Mesenchymal stem cell (in vitro differentiated cells and primary cell): Measurements from ENCODE around the gene PLAC9.

Source experiments
- DNase-seq: peaks from one replicate; pipeline ENCODE4 v3.0.0-alpha.2; 2013
- H2AFZ ChIP-seq: one replicate; pipeline ENCODE4 v1.6.1; 2013; ENCODE audit warnings: low read depth, mild to moderate bottlenecking, control low read depth, inconsistent platforms, low read length, moderate library complexity
- H2AK5ac ChIP-seq: 2 replicates; pipeline ENCODE4 v1.6.1; 2013; ENCODE audit warnings: low read length, moderate library complexity, mild to moderate bottlenecking, inconsistent platforms; ENCODE audit not compliant: severe bottlenecking
- H2BK120ac ChIP-seq: one replicate; pipeline ENCODE4 v1.6.1; 2013; ENCODE audit warnings: low read depth, mild to moderate bottlenecking, inconsistent platforms, low read length, moderate library complexity
- H2BK12ac ChIP-seq, 2 experiments: one replicate each; pipeline ENCODE4 v1.6.1; 2013; ENCODE audit warnings: inconsistent platforms in 2 of 2, low read length in 2 of 2, mild to moderate bottlenecking in 2 of 2, moderate library complexity in 2 of 2, control low read depth in 1 of 2
- H2BK15ac ChIP-seq: one replicate; pipeline ENCODE4 v1.6.1; 2013; ENCODE audit warnings: mild to moderate bottlenecking, low read depth, inconsistent platforms; ENCODE audit not compliant: poor library complexity, severe bottlenecking
- H2BK5ac ChIP-seq: 2 replicates; pipeline ENCODE4 v1.6.1; 2013; ENCODE audit warnings: low read depth, mild to moderate bottlenecking, low read length, control low read depth, inconsistent platforms; ENCODE audit not compliant: poor library complexity, severe bottlenecking
- H3K14ac ChIP-seq, 2 experiments: one replicate each; pipeline ENCODE4 v1.6.1; 2013; ENCODE audit warnings: inconsistent platforms in 2 of 2, low read length in 2 of 2, control low read depth in 1 of 2, mild to moderate bottlenecking in 1 of 2, moderate library complexity in 1 of 2
- H3K18ac ChIP-seq, 2 experiments: one replicate each; pipeline ENCODE4 v1.6.1; 2013; ENCODE audit warnings: inconsistent platforms in 2 of 2, low read length in 2 of 2, control low read depth in 1 of 2, low read depth in 1 of 2, mild to moderate bottlenecking in 1 of 2
- H3K23ac ChIP-seq, 2 experiments: one replicate each; pipeline ENCODE4 v1.6.1; 2013; ENCODE audit warnings: inconsistent platforms in 2 of 2, low read length in 2 of 2, mild to moderate bottlenecking in 2 of 2, moderate library complexity in 2 of 2, control low read depth in 1 of 2
- H3K27ac ChIP-seq: 2 replicates; pipeline ENCODE4 v1.5.1; 2013; ENCODE audit warnings: mild to moderate bottlenecking, moderate library complexity, low read length, control low read depth, inconsistent platforms; ENCODE audit not compliant: poor library complexity, severe bottlenecking
- H3K27me3 ChIP-seq, 2 experiments: 2 replicates each; pipeline versions ENCODE4 v1.6.1 to v1.7.0; 2013; ENCODE audit warnings: low read length in 2 of 2, mild to moderate bottlenecking in 2 of 2, moderate library complexity in 2 of 2, control low read depth in 1 of 2, inconsistent platforms in 1 of 2; ENCODE audit not compliant: control insufficient read depth in 1 of 2, insufficient read depth in 1 of 2
- H3K36me3 ChIP-seq, 2 experiments: 2 replicates each; pipeline versions ENCODE4 v1.6.1 to v1.7.0; 2013; ENCODE audit warnings: low read length in 2 of 2, control low read depth in 1 of 2, inconsistent platforms in 1 of 2, low read depth in 1 of 2, mild to moderate bottlenecking in 1 of 2; ENCODE audit not compliant: insufficient read depth in 2 of 2, control insufficient read depth in 1 of 2
- H3K4ac ChIP-seq, 2 experiments: one replicate each; pipeline ENCODE4 v1.6.1; 2013; ENCODE audit warnings: inconsistent platforms in 2 of 2, low read length in 2 of 2, mild to moderate bottlenecking in 2 of 2, moderate library complexity in 2 of 2, control low read depth in 1 of 2, low read depth in 1 of 2
- H3K4me1 ChIP-seq: 2 replicates; pipeline ENCODE4 v1.6.1; 2013; ENCODE audit warnings: low read depth, low read length, control low read depth; ENCODE audit not compliant: control insufficient read depth, insufficient read depth
- H3K4me2 ChIP-seq: 2 replicates; pipeline ENCODE4 v1.6.1; 2013; ENCODE audit warnings: low read length, mild to moderate bottlenecking, inconsistent platforms; ENCODE audit not compliant: poor library complexity, severe bottlenecking
- H3K4me3 ChIP-seq, 2 experiments: 2 replicates each; pipeline versions ENCODE4 v1.5.1 to v1.7.0; 2013; ENCODE audit warnings: low read length in 2 of 2, mild to moderate bottlenecking in 2 of 2, control low read depth in 1 of 2, low read depth in 1 of 2; ENCODE audit not compliant: insufficient read depth in 1 of 2
- H3K79me1 ChIP-seq: replicated peaks from 2 replicates; pipeline ENCODE4 v1.6.1; 2013; ENCODE audit warnings: mild to moderate bottlenecking, control low read depth, low read length, inconsistent platforms; ENCODE audit not compliant: poor library complexity, severe bottlenecking
- H3K9ac ChIP-seq: 2 replicates; pipeline ENCODE4 v1.7.0; 2013; ENCODE audit warnings: mild to moderate bottlenecking, low read length, moderate library complexity
- H3K9me3 ChIP-seq: 2 replicates; pipeline ENCODE4 v1.7.0; 2013; ENCODE audit warnings: mild to moderate bottlenecking, low read length; ENCODE audit not compliant: control insufficient read depth
- H4K8ac ChIP-seq: one replicate; pipeline ENCODE4 v1.6.1; 2013; ENCODE audit warnings: inconsistent platforms, mild to moderate bottlenecking, low read length, moderate library complexity
- H4K91ac ChIP-seq: one replicate; pipeline ENCODE4 v1.6.1; 2013; ENCODE audit warnings: mild to moderate bottlenecking, low read length, inconsistent platforms
- WGBS: methylation state at CpG from one replicate; pipeline ENCODE4 v1.1.7; 2013; ENCODE audit warnings: mixed read lengths; 5-methylcytosine and 5-hydroxymethylcytosine counted together

PLAC9 gene

DNA sequence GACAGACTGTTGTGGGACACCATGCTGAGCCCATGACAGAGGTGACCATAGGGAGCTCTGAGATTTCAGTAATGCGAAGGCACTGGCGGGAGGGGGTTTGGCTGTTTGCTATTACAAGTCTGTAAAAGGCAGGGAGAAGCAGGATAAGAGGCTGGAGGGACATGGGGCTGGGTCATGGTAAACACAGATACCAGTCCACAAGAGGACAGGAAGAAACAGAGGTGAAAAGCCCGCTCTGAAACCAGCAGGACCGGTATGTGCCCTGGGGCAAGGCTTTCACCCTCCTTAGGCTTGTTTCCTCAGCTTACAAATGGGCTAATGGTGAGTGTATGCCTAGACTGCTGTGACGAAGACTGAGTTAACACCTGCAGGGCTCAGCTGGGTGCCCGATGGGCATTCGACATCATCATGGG is 38.7 kb downstream of the PLAC9 start:
- Histone ChIP-seq H3K9me3 (no peaks in the 10 kb centered on the region), H2BK15ac (no peak overlapping the region), H3K4me2 (no peak overlapping the region), H3K18ac (no peak overlapping the region), H3K23ac (no peak overlapping the region), H3K4me3 (no peak overlapping the region), H2AK5ac (no peak overlapping the region), H3K4ac (no peak overlapping the region), H3K4me1 (peaks cover 29% of the 10 kb centered on the region), H3K9ac (no peak overlapping the region), H3K27ac (no peak overlapping the region), H2BK120ac (no peak overlapping the region), H3K36me3 (peaks cover 72 to 76% of the 10 kb centered on the region in 2 experiments), H3K27me3 (no peaks in the 10 kb centered on the region), H3K79me1 (peaks cover 59% of the 10 kb centered on the region), H4K91ac (no peak overlapping the region), H2BK5ac (no peak overlapping the region), H4K8ac (no peak overlapping the region), H2AFZ (no peak overlapping the region), H2BK12ac (no peak overlapping the region), H3K14ac (no peak overlapping the region)
- no peak for DNase-seq
- 94% methylated on average over 7 of the region's 7 CpGs for WGBS

- Histone ChIP-seq H3K4ac (no peak overlapping the region), H2AFZ (no peak overlapping the region), H3K4me1 (peaks cover 29% of the 10 kb centered on the region), H3K18ac (peak overlapping the region in 1 of 2 experiments; percentile 37), H3K23ac (no peak overlapping the region), H3K27me3 (no peaks in the 10 kb centered on the region), H3K9me3 (no peaks in the 10 kb centered on the region), H4K91ac (no peak overlapping the region), H3K36me3 (peaks cover 57 to 62% of the 10 kb centered on the region in 2 experiments), H2BK12ac (no peak overlapping the region), H3K4me3 (no peak overlapping the region), H3K9ac (peak overlapping the region; percentile 29), H2BK120ac (no peak overlapping the region), H3K14ac (peak overlapping the region in 1 of 2 experiments; percentile 18), H3K79me1 (peaks cover 54% of the 10 kb centered on the region), H2BK5ac (no peak overlapping the region), H3K4me2 (no peak overlapping the region), H2BK15ac (no peak overlapping the region), H2AK5ac (no peak overlapping the region), H4K8ac (no peak overlapping the region), H3K27ac (no peak overlapping the region)
- no peak for DNase-seq
- WGBS: 66% methylated on average over 5 of the region's 5 CpGs
Observed at GRCh38 chr10:80172896-80173295, 40.4 kb downstream of the PLAC9 start.

DNA sequence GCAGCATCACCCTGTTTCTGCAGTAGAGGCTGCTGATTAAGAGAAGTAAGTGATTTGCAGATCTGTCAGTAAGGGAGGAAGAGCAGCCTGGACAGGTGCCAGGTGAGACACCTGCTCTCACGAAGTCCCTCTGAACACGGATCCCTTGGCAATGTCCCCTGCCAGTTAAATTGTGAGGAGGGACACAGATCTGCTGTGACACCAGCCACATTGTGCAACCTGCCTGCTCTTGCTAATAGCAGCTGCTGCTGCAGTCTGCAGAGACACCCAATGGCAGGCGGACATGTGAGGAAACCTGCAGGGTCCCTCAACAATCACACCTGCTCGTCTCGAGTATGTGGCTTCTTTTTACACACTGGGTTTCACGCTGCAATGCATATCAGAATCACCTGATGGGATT is 40.9 kb downstream of the PLAC9 start:
- peaks cover 54% of the 10 kb centered on the region for H3K79me1 ChIP-seq

GRCh38 chr10:80174641-80175395 is 42.3 kb downstream of the PLAC9 start:
- Histone ChIP-seq H3K79me1 (peaks cover 52% of the 10 kb centered on the region), H3K23ac (no peak overlapping the region), H2AK5ac (no peak overlapping the region), H3K9ac (no peak overlapping the region), H3K27me3 (no peaks in the 10 kb centered on the region), H3K14ac (no peak overlapping the region), H2BK5ac (no peak overlapping the region), H3K36me3 (peaks cover 46 to 67% of the 10 kb centered on the region in 2 experiments), H2BK15ac (no peak overlapping the region), H3K27ac (no peak overlapping the region), H2BK120ac (no peak overlapping the region), H2BK12ac (no peak overlapping the region), H3K4me2 (no peak overlapping the region), H3K4me3 (no peak overlapping the region), H4K8ac (no peak overlapping the region), H2AFZ (no peak overlapping the region), H3K4me1 (peaks cover 31% of the 10 kb centered on the region), H3K9me3 (no peaks in the 10 kb centered on the region), H3K4ac (no peak overlapping the region), H4K91ac (no peak overlapping the region), H3K18ac (no peak overlapping the region)
- 88% methylated on average over 13 of the region's 15 CpGs for WGBS
- no peak for DNase-seq

More for the DNA sequence above, 40.9 kb downstream of the PLAC9 start:
- 87% methylated on average over 6 of the region's 6 CpGs for WGBS
- Histone ChIP-seq H4K8ac (no peak overlapping the region), H4K91ac (no peak overlapping the region), H2AFZ (no peak overlapping the region), H3K4me1 (peaks cover 33% of the 10 kb centered on the region), H3K18ac (no peak overlapping the region), H3K4me2 (no peak overlapping the region), H3K9me3 (no peaks in the 10 kb centered on the region), H3K36me3 (peaks cover 52 to 61% of the 10 kb centered on the region in 2 experiments), H3K9ac (peak overlapping the region; percentile 29), H3K27me3 (no peaks in the 10 kb centered on the region), H3K4me3 (no peak overlapping the region), H3K4ac (no peak overlapping the region), H2BK15ac (no peak overlapping the region), H2BK5ac (no peak overlapping the region), H2AK5ac (no peak overlapping the region), H3K14ac (no peak overlapping the region), H2BK120ac (no peak overlapping the region), H3K27ac (no peak overlapping the region), H2BK12ac (no peak overlapping the region), H3K23ac (no peak overlapping the region)
- no peak for DNase-seq
